Spleen (tissue), 11 donors: ENCODE measurements around the gene HNRNPA1. TPM values are rescaled to one million over a fixed set of nuclear protein-coding genes. Genes with fewer than 3 reads are reported as not detected.

Experiments
- DNase-seq: peaks from one replicate; pipeline ENCODE4 v3.0.0-alpha.2; 2020
- H3K27ac ChIP-seq, 8 donors: fragments of 200-600 bp; sonication (generic) in 7 of 8; 1 replicate in 4 of 8; 2 replicates in 4 of 8; pipeline versions ENCODE4 v1.5.0 to v1.8.0; 2016 to 2021; ENCODE audit warnings: inconsistent platforms in 4 of 8, mild to moderate bottlenecking in 4 of 8, moderate library complexity in 1 of 8
- H3K27me3 ChIP-seq, 7 donors: fragments of 200-600 bp; sonication (generic) in 6 of 7; replicated peaks in 1 of 7; 1 replicate in 4 of 7; 2 replicates in 3 of 7; pipeline versions ENCODE4 v1.5.0 to v1.8.0; 2016 to 2021; ENCODE audit warnings: inconsistent platforms in 3 of 7, mild to moderate bottlenecking in 1 of 7
- H3K36me3 ChIP-seq, 6 donors: fragments of 200-600 bp; sonication (generic) in 5 of 6; 1 replicate in 4 of 6; 2 replicates in 2 of 6; pipeline versions ENCODE4 v1.5.0 to v1.8.0; 2016 to 2021; ENCODE audit warnings: inconsistent platforms in 2 of 6
- H3K4me1 ChIP-seq, 6 donors: fragments of 200-600 bp; sonication (generic) in 5 of 6; 1 replicate in 3 of 6; 2 replicates in 3 of 6; pipeline versions ENCODE4 v1.5.0 to v1.8.0; 2016 to 2021; ENCODE audit warnings: inconsistent platforms in 3 of 6
- H3K4me3 ChIP-seq, 8 donors: fragments of 200-600 bp; sonication (generic) in 7 of 8; 1 replicate in 4 of 8; 2 replicates in 4 of 8; pipeline versions ENCODE4 v1.5.0 to v1.8.0; 2016 to 2021; ENCODE audit warnings: inconsistent platforms in 4 of 8, mild to moderate bottlenecking in 4 of 8, moderate library complexity in 2 of 8
- H3K9me3 ChIP-seq, 8 donors: fragments of 200-600 bp; sonication (generic) in 7 of 8; 1 replicate in 4 of 8; 2 replicates in 4 of 8; pipeline versions ENCODE4 v1.5.0 to v1.8.0; 2016 to 2021; ENCODE audit warnings: inconsistent platforms in 4 of 8
- CTCF ChIP-seq, 11 experiments: fragments of 200-600 bp in 7 of 11; fragments of 450-650 bp in 4 of 11; sonication (generic) in 4 of 11; IDR thresholded peaks in 8 of 11; conservative IDR thresholded peaks in 3 of 11; 1 replicate in 7 of 11; 2 replicates in 4 of 11; pipeline versions ENCODE4 v1.4.0 to v1.8.0; 2016 to 2021; ENCODE audit warnings: antibody characterized with exemption in 11 of 11, inconsistent platforms in 4 of 11, mild to moderate bottlenecking in 1 of 11
- POLR2A ChIP-seq, 3 donors: fragments of 450-650 bp; IDR thresholded peaks; one replicate each; pipeline ENCODE4 v1.5.1; 2017; ENCODE audit warnings: antibody characterized with exemption in 3 of 3, mild to moderate bottlenecking in 1 of 3
- POLR2AphosphoS5 ChIP-seq, 3 donors: sonication (generic); formaldehyde crosslinking; IDR thresholded peaks; one replicate each; pipeline ENCODE4 v1.5.1; 2017; ENCODE audit warnings: antibody characterized with exemption in 3 of 3
- WGBS, 5 donors: extraction: QIAGEN DNeasy Blood & Tissue Kit in 3 of 5; methylation state at CpG; one replicate each; pipeline versions ENCODE4 v1.1.5 to v1.1.7; 2013 to 2018; 5-methylcytosine and 5-hydroxymethylcytosine counted together
- intact Hi-C: fragments of 100-400 bp; cut with DNase I; formaldehyde crosslinking; loops from one replicate; pipeline ENCODE4 v1.15.0; 2023; ENCODE audit warnings: low total_unique reads
- polyA plus RNA-seq, 3 donors: library from polyadenylated mRNA; stranded (reverse); fragments of 200-250 nt; gene quantifications; one replicate each; pipeline ENCODE4 v1.2.1, GENCODE V29; 2013
- total RNA-seq, 7 donors: library from RNA; depleted of rRNA in 3 of 7; stranded (reverse); fragments of >200 nt in 3 of 7; fragmentation: NEBNext Ultra II Directional in 4 of 7; extraction: Animal tissue kit (Norgen Biotek cat#: 25700) in 4 of 7; gene quantifications; one replicate each; pipeline versions ENCODE4 v1.1.0 to v1.2.1, GENCODE V29; 2016 to 2021
- donor health status: healthy with polysubstance abuse.
- donor health status: DM: no; HTN: no; CAD: no; lungs with moderate emphysema.
- donor health status: DM: no; HTN: no; CAD: no.
- donor health status: Bipolar disorder and iron deficiency.
- donor health status: healthy.
- donor health status: DM: no; HTN: no; CAD: no.
- donor health status: DM: yes; HTN: yes; CAD: no.

The HNRNPA1 gene
- total and polyA plus RNA-seq, 10 donors = 511 to 1,168 (median 873) TPM

DNA sequence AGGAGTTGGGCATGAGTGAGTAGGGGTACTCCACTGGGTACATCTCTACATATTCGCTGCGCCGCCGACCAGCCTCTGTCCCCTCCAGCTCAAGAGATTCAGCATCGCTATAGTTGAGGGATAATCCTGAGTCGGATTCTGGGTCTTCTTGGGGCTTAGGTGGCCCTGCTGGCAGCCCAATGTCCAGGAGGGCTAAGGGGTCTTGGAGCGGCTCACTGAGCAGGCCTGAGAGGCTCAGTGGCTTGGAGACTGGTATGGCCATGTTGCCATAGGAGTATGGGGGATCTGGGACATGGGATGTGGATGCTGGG, 12.4 kb downstream of the HNRNPA1 start:
- no peak overlapping the region for H3K4me3 ChIP-seq
- WGBS, 5 donors = 93 to 97% (median 94%) methylated on average over 7 of the region's 7 CpGs
- H3K27ac ChIP-seq = peak overlapping the region in 1 of 8 donors; percentile 69
- peaks cover 3 to 84% (median 26%) of the 10 kb centered on the region in 6 donors for H3K4me1 ChIP-seq
- H3K27me3 ChIP-seq = peaks cover 0 to 3% (median 0%) of the 10 kb centered on the region in 7 donors
- intact Hi-C loops = no loop called here
- TF ChIP-seq POLR2A (IDR thresholded peaks at IDR 0.05) (no peak), POLR2AphosphoS5 (IDR thresholded peaks at IDR 0.05) (no peak), CTCF (IDR thresholded peaks at IDR 0.05 in 8 of 11, conservative IDR thresholded peaks at IDR 0.05 in 3 of 11) (no peak)
- peaks cover 0 to 70% (median 18%) of the 10 kb centered on the region in 6 donors for H3K36me3 ChIP-seq
- no peaks in the 10 kb centered on the region for H3K9me3 ChIP-seq
- DNase-seq = no peak

- H3K4me3 ChIP-seq = peak overlapping the region in 4 of 8 donors; percentile 22 to 47 (median 37)
- no peaks in the 10 kb centered on the region for H3K9me3 ChIP-seq
- H3K27me3 ChIP-seq = peaks cover 0 to 17% (median 8%) of the 10 kb centered on the region in 7 donors
- intact Hi-C loops = no loop called here
- peak; percentile 55 to 88 (median 79) for TF ChIP-seq CTCF (IDR thresholded peaks at IDR 0.05 in 8 of 11, conservative IDR thresholded peaks at IDR 0.05 in 3 of 11)
- peak in 2 of 3 donors; percentile 22 to 62 for TF ChIP-seq POLR2AphosphoS5 (IDR thresholded peaks at IDR 0.05)
- no peak for TF ChIP-seq POLR2A (IDR thresholded peaks at IDR 0.05)
- 36 to 64% (median 53%) methylated on average over 9 of the region's 9 CpGs for WGBS, 5 donors
- H3K4me1 ChIP-seq = peaks cover 3 to 73% (median 16%) of the 10 kb centered on the region in 6 donors
- peaks cover 0 to 56% (median 4%) of the 10 kb centered on the region in 6 donors for H3K36me3 ChIP-seq
- H3K27ac ChIP-seq = peak overlapping the region in 6 of 8 donors; percentile 36 to 94 (median 76)
- peak; percentile 88 for DNase-seq
Measured at GRCh38 chr12:54294152-54294952, 13.8 kb downstream of the HNRNPA1 start.

- no peak for DNase-seq
- H3K4me1 ChIP-seq = peaks cover 0 to 66% (median 11%) of the 10 kb centered on the region in 6 donors
- peak overlapping the region in 5 of 8 donors; percentile 0 to 47 (median 36) for H3K4me3 ChIP-seq
- peaks cover 0 to 48% (median 2%) of the 10 kb centered on the region in 6 donors for H3K36me3 ChIP-seq
- H3K27ac ChIP-seq = peak overlapping the region in 6 of 8 donors; percentile 36 to 94 (median 76)
- WGBS, 5 donors = 62 to 83% (median 65%) methylated on average over 9 of the region's 9 CpGs
- intact Hi-C loops = no loop called here
- H3K9me3 ChIP-seq = no peaks in the 10 kb centered on the region
- peaks cover 0 to 24% (median 13%) of the 10 kb centered on the region in 7 donors for H3K27me3 ChIP-seq
- TF ChIP-seq POLR2A (IDR thresholded peaks at IDR 0.05) (no peak), POLR2AphosphoS5 (IDR thresholded peaks at IDR 0.05) (no peak), CTCF (IDR thresholded peaks at IDR 0.05 in 8 of 11, conservative IDR thresholded peaks at IDR 0.05 in 3 of 11) (no peak)
Measured at GRCh38 chr12:54294953-54295566, 14.5 kb downstream of the HNRNPA1 start.
